ENCODE data around the gene ASCL1.

Gene ASCL1

DNA sequence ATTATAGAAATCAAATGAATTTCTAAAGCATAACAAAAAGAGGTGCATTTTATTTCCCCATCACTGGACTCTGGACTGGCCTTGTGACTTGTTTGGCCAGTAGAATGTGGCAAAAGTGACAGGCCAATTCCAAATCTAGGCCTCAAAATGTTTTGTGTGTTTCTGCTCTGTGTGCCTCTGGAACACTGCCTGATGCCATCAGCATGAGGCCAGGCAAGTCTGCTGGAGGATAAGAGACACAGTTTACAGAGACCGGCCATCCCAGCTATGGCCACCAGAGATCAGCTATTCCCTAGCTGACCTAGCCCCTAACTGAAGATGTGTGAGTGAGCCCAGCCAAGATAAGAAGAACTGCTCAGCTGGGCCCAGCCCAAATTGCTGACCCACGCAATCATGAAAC, 32.9 kb downstream of the ASCL1 start:
- DNase-seq: no peak

DNA sequence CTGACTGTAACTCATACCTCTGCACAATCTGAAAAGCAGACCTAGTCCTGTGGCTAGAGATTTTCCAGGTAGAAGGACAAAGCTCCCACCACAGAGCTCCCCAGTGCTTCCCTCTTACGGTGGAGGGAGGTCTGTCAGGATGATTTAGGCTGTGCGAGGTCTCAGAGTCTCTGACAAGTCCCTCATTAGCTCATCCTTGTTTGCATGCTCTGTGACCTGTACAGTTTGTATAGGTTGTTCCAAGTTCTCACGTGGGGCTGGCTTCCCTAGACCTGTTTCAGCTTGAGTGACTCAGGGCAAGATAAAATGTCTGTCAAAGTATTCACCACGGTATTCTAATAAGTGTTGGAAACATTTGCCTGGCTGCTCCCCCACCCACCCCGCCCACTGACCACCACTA, 34.8 kb downstream of the ASCL1 start:
- DNase-seq: no peak

DNA sequence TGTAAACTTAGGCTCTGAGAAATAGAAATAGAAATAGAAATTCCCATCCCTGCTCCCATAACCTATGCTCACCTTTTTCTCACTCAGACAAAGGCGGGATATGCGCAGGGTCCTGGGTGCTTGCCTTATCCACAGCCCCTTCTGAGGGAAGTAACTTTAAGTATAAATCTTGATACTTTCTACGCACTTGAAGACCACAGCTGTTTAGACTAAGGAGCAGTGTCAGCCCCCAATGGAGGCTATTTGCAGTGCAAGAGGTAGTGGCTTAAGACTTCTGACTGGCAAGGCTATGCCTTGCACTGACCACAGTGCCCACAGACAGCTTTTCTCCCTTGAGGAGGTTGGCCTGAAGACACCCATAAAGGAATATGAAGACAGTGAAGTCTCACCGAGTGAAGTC, 35.2 kb downstream of the ASCL1 start:
- no peak for DNase-seq

DNA sequence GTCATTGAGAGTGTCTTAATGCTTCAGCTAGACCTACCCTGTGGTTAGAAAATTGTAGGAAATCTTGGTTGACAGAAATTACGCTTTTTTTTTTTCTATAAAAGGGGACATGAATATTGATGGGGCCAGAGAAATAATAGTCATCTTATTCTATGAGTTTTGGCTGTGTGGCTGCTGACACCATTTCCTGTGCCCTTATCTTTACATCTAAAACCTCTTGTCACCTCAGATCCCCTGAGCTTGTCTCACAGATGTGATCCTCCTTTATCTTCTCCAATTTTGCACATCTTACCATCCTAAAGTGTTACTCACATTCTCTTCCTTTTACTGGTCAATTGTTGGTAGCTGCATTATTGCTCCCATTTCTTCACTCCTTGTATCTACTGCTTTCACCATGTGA, 36.1 kb downstream of the ASCL1 start:
- no peak for DNase-seq

DNA sequence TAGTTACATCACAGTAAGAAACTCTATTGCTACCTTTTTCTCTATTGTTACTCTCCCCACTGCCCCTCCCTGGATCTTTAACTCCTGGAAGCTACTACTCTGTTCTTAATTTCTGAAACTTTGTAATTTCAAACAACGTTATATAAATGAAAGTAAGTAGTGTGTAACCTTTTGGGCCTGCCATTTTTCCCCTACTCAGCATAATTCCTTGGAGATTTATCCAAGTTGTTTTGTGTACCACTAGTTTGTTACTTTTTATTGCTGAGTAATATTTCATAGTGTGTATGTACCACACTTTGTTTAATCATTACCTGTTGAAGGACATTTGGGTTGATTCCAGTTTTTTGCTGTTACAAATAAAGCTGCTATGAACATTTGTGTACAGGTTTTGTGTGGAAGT, 37.9 kb downstream of the ASCL1 start:
- no peak for DNase-seq
